Gastrocnemius medialis (tissue), 4 donors: ENCODE data around the gene B4GALT1. TPM values are rescaled to one million over a fixed set of nuclear protein-coding genes. Genes with fewer than 3 reads are reported as not detected.

Experiments used
- ATAC-seq, 2 donors: fragments of 150-250 bp; one replicate each; pipeline ENCODE4 v1.9.1; 2016
- DNase-seq, 2 donors: peaks; one replicate each; pipeline ENCODE4 v3.0.0-alpha.2; 2019
- H3K27ac ChIP-seq, 4 donors: fragments of 200-600 bp; sonication (generic); 1 replicate in 1 of 4; 2 replicates in 3 of 4; pipeline ENCODE4 v1.5.1; 2016 to 2018; ENCODE audit warnings: mild to moderate bottlenecking in 2 of 4, moderate library complexity in 1 of 4
- H3K27me3 ChIP-seq, 3 donors: fragments of 200-600 bp; sonication (generic) in 2 of 3; 1 replicate in 1 of 3; 2 replicates in 2 of 3; pipeline versions ENCODE4 v1.5.1 to v1.6.0; 2016 to 2019; ENCODE audit warnings: mild to moderate bottlenecking in 1 of 3, moderate library complexity in 1 of 3
- H3K36me3 ChIP-seq, 2 donors: fragments of 200-600 bp; sonication (generic) in 1 of 2; one replicate each; pipeline ENCODE4 v1.5.1; 2017 to 2018
- H3K4me1 ChIP-seq, 2 donors: fragments of 200-600 bp; sonication (generic) in 1 of 2; one replicate each; pipeline ENCODE4 v1.5.1; 2016 to 2017; ENCODE audit warnings: mild to moderate bottlenecking in 2 of 2
- H3K4me3 ChIP-seq, 4 donors: fragments of 200-600 bp; sonication (generic) in 3 of 4; 1 replicate in 1 of 4; 2 replicates in 3 of 4; pipeline ENCODE4 v1.5.1; 2016 to 2019; ENCODE audit warnings: mild to moderate bottlenecking in 2 of 4
- H3K9me3 ChIP-seq, 3 donors: fragments of 200-600 bp; sonication (generic) in 2 of 3; 1 replicate in 1 of 3; 2 replicates in 2 of 3; pipeline ENCODE4 v1.5.1; 2016 to 2019
- CTCF ChIP-seq, 5 experiments: fragments of 450-650 bp in 3 of 5; fragments of 200-600 bp in 2 of 5; sonication (generic) in 2 of 5; IDR thresholded peaks in 4 of 5; conservative IDR thresholded peaks in 1 of 5; 1 replicate in 4 of 5; 2 replicates in 1 of 5; pipeline ENCODE4 v1.5.1; 2016 to 2019; ENCODE audit warnings: antibody characterized with exemption in 5 of 5, mild to moderate bottlenecking in 3 of 5, moderate library complexity in 3 of 5
- POLR2A ChIP-seq, 2 donors: fragments of 450-650 bp; IDR thresholded peaks; one replicate each; pipeline ENCODE4 v1.6.1; 2017; ENCODE audit warnings: antibody characterized with exemption in 2 of 2, mild to moderate bottlenecking in 2 of 2, moderate library complexity in 2 of 2
- in situ Hi-C, 4 donors: fragments of 200-750 bp; cut with MboI; loops; one replicate each; pipeline versions ENCODE4 v1.15.0 to v1.8.0; 2017; ENCODE audit warnings: low sequenced_read_pairs in 4 of 4
- intact Hi-C: fragments of 100-400 bp; cut with DNase I; formaldehyde crosslinking; loops from one replicate; pipeline ENCODE4 v1.15.1; 2023; ENCODE audit warnings: low total_unique reads
- total RNA-seq, 4 donors: library from RNA; depleted of rRNA; stranded (reverse); fragments of >200 nt; gene quantifications; one replicate each; pipeline versions ENCODE4 v1.1.0 to v1.2.3, GENCODE V29; 2016

The B4GALT1 gene
- total RNA-seq, 4 donors from 2014 or later: 24.2 to 56.2 (median 42.7) TPM

DNA sequence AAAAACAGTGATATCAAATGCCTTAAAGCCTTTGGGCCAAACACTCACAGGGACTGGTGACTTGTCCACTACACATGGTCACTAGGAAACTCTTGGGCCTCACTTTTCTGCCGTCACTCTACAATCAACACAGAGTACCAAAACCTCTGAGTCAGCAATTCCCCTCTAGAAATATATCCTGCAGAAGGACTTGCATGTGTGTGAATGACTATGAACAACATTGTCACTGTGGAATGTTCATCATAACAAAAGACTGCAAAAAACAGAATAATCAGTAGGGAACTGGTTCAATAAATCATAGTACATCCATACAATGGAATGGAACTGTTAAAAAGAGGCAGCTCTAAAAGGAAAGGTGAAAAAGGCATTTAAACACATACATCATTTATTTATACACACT is 46.5 kb downstream of the B4GALT1 start:
- peaks cover 4 to 15% of the 10 kb centered on the region in 2 donors for H3K4me1 ChIP-seq
- no peaks in the 10 kb centered on the region for H3K9me3 ChIP-seq
- H3K27me3 ChIP-seq: no peaks in the 10 kb centered on the region
- intact Hi-C loops: no loop called here
- peaks cover 0 to 7% of the 10 kb centered on the region in 2 donors for H3K36me3 ChIP-seq
- no peak overlapping the region for H3K27ac ChIP-seq
- DNase-seq: no peak
- no peak for ATAC-seq
- in situ Hi-C loops: no loop called here
- H3K4me3 ChIP-seq: no peak overlapping the region
- TF ChIP-seq CTCF (IDR thresholded peaks at IDR 0.05 in 4 of 5, conservative IDR thresholded peaks at IDR 0.05 in 1 of 5) (no peak), POLR2A (IDR thresholded peaks at IDR 0.05) (no peak)

DNA sequence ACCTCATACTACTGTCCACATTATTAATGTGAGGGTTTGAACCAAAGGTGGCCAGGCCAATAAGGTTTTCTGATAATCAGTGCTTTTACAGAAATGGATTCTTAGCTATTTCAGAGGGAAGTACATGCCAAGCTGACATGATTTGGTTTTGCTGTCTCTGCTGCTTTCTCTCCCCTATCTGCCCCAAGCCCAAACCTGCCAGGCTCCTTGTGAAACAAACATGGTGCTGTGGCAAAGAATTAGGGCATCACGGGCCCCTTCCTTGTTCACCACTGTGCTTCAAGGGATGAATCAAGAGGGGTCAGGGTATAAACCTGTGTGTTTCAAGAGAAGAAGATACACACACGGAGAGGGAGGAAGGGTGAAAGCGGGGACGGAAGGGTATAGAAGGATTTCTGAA is 49.3 kb downstream of the B4GALT1 start:
- Histone ChIP-seq H3K27me3 (no peaks in the 10 kb centered on the region), H3K4me3 (no peak overlapping the region), H3K36me3 (peaks cover 0 to 12% of the 10 kb centered on the region in 2 donors), H3K4me1 (peaks cover 4 to 12% of the 10 kb centered on the region in 2 donors), H3K9me3 (no peaks in the 10 kb centered on the region), H3K27ac (no peak overlapping the region)
- no peak for TF ChIP-seq POLR2A (IDR thresholded peaks at IDR 0.05)
- no peak for TF ChIP-seq CTCF (IDR thresholded peaks at IDR 0.05 in 4 of 5, conservative IDR thresholded peaks at IDR 0.05 in 1 of 5)
- ATAC-seq (no peak), DNase-seq (no peak)
- in situ Hi-C loops (no loop called here), intact Hi-C loops (no loop called here)

DNA sequence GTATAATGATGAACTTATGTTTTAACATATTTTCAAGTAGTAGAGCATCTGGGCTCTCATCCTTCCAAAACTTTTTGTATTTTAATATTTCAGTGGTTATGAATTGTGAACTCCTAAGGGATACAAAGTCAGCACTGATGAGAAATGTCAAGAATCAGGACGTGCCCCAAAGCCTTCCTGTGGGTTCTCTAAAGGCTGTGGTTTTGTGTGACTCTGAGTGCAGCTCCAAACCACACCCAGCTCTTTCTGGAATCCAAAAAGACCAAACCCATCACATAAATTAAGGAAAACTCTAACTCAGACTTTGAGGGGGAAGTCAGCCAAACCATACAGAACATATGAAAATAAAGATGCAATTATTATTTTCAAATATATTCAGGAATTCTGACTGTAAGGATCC is 49.8 kb downstream of the B4GALT1 start:
- no peak overlapping the region for H3K4me3 ChIP-seq
- TF ChIP-seq POLR2A (IDR thresholded peaks at IDR 0.05) (no peak), CTCF (IDR thresholded peaks at IDR 0.05 in 4 of 5, conservative IDR thresholded peaks at IDR 0.05 in 1 of 5) (no peak)
- ATAC-seq (no peak), DNase-seq (no peak)
- H3K9me3 ChIP-seq: no peaks in the 10 kb centered on the region
- in situ Hi-C loops (no loop called here), intact Hi-C loops (no loop called here)
- peaks cover 0 to 15% of the 10 kb centered on the region in 2 donors for H3K36me3 ChIP-seq
- peaks cover 4 to 12% of the 10 kb centered on the region in 2 donors for H3K4me1 ChIP-seq
- H3K27ac ChIP-seq: no peak overlapping the region
- H3K27me3 ChIP-seq: no peaks in the 10 kb centered on the region

- TF ChIP-seq CTCF (IDR thresholded peaks at IDR 0.05 in 4 of 5, conservative IDR thresholded peaks at IDR 0.05 in 1 of 5) (no peak), POLR2A (IDR thresholded peaks at IDR 0.05) (no peak)
- Histone ChIP-seq H3K27ac (no peak overlapping the region), H3K27me3 (no peaks in the 10 kb centered on the region), H3K9me3 (no peaks in the 10 kb centered on the region), H3K4me1 (peaks cover 4 to 12% of the 10 kb centered on the region in 2 donors), H3K36me3 (peaks cover 0 to 15% of the 10 kb centered on the region in 2 donors), H3K4me3 (no peak overlapping the region)
- ATAC-seq (no peak), DNase-seq (no peak)
- intact Hi-C loops (no loop called here), in situ Hi-C loops (no loop called here)
Measured at GRCh38 chr9:33116860-33117259, 50.3 kb downstream of the B4GALT1 start.

DNA sequence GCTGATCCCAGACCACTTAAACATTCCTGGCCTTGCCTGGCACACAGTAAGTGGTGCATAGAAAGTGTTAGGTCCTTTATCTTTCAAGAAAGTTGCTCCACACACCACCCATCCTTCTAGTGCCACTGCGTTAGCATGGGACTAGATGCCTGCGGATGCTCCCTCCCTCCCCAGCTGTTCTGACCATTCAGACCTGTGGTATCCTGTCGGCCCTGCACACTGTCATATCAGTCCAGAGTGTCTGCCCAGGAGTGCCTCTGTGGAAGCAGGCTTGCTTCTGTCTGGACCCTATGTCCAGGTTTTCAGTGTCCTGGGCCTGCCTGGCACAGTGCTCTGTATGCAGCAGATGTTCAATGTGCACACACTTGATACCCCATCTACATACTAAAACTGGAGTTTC is 52.4 kb downstream of the B4GALT1 start:
- no peak for TF ChIP-seq POLR2A (IDR thresholded peaks at IDR 0.05)
- TF ChIP-seq CTCF (IDR thresholded peaks at IDR 0.05 in 4 of 5, conservative IDR thresholded peaks at IDR 0.05 in 1 of 5): no peak
- Histone ChIP-seq H3K27me3 (no peaks in the 10 kb centered on the region), H3K36me3 (peaks cover 0 to 20% of the 10 kb centered on the region in 2 donors), H3K9me3 (no peaks in the 10 kb centered on the region), H3K4me1 (peaks cover 2 to 7% of the 10 kb centered on the region in 2 donors), H3K4me3 (no peak overlapping the region), H3K27ac (no peak overlapping the region)
- intact Hi-C loops: no loop called here
- DNase-seq (no peak), ATAC-seq (no peak)
- in situ Hi-C loops: no loop called here
